Lung (tissue), 12 donors: Measurements from ENCODE around the gene MAST2. TPM values are rescaled to one million over a fixed set of nuclear protein-coding genes. Genes with fewer than 3 reads are reported as not detected.

Source experiments
- ATAC-seq: fragments of 200-7000 bp; cut with Tn5 transposase; one replicate; pipeline ENCODE4 v1.9.1; 2020; ENCODE audit warnings: moderate number of reproducible peaks; ENCODE audit not compliant: insufficient read depth, low FRiP score
- DNase-seq, 3 donors: peaks; one replicate each; pipeline ENCODE4 v3.0.0-alpha.2; 2013 to 2017
- H3K27ac ChIP-seq, 2 donors: one replicate each; pipeline ENCODE4 v1.5.1; 2013; ENCODE audit warnings: mild to moderate bottlenecking in 2 of 2, moderate library complexity in 2 of 2, control low read depth in 1 of 2, inconsistent platforms in 1 of 2, low read depth in 1 of 2, low read length in 1 of 2
- H3K27me3 ChIP-seq, 3 donors: one replicate each; pipeline ENCODE4 v1.5.1; 2013; ENCODE audit warnings: low read length in 2 of 3; ENCODE audit not compliant: control insufficient read depth in 3 of 3, insufficient read depth in 3 of 3
- H3K36me3 ChIP-seq, 4 donors: one replicate each; pipeline ENCODE4 v1.5.1; 2013; ENCODE audit warnings: low read length in 4 of 4, mild to moderate bottlenecking in 1 of 4, moderate library complexity in 1 of 4; ENCODE audit not compliant: control insufficient read depth in 4 of 4, insufficient read depth in 4 of 4
- H3K4me1 ChIP-seq, 5 donors: one replicate each; pipeline ENCODE4 v1.5.1; 2013; ENCODE audit warnings: low read length in 5 of 5, mild to moderate bottlenecking in 2 of 5, moderate library complexity in 1 of 5; ENCODE audit not compliant: control insufficient read depth in 5 of 5, insufficient read depth in 5 of 5
- H3K4me3 ChIP-seq: one replicate; pipeline ENCODE4 v1.5.1; 2013; ENCODE audit warnings: mild to moderate bottlenecking, control low read depth, moderate library complexity
- H3K9ac ChIP-seq, 2 donors: one replicate each; pipeline ENCODE4 v1.5.1; 2013; ENCODE audit warnings: low read length in 2 of 2, control low read depth in 1 of 2; ENCODE audit not compliant: insufficient read depth in 1 of 2
- H3K9me3 ChIP-seq, 4 donors: one replicate each; pipeline ENCODE4 v1.5.1; 2013; ENCODE audit warnings: low read length in 3 of 4, mild to moderate bottlenecking in 1 of 4, moderate library complexity in 1 of 4; ENCODE audit not compliant: control insufficient read depth in 4 of 4, insufficient read depth in 3 of 4
- WGBS, 2 donors: extraction: QIAGEN DNeasy Blood & Tissue Kit; methylation state at CpG; one replicate each; pipeline ENCODE4 v1.1.7; 2013; 5-methylcytosine and 5-hydroxymethylcytosine counted together
- polyA plus RNA-seq, 2 donors: library from polyadenylated mRNA; stranded (reverse); fragments of 200-250 nt; gene quantifications; one replicate each; pipeline ENCODE4 v1.2.1, GENCODE V29; 2013
- total RNA-seq, 2 donors: library from RNA; depleted of rRNA in 1 of 2; stranded (reverse); fragments of >200 nt in 1 of 2; gene quantifications; one replicate each; pipeline ENCODE4 v1.2.1, GENCODE V29; 2014 to 2021
- TF ChIP-seq, protein P1 (sequence below): IDR thresholded peaks from 2 replicates; pipeline ENCODE4 v1.5.1; 2012; ENCODE audit warnings: mild to moderate bottlenecking; ENCODE audit errors: control extremely low read depth, extremely low read depth
- donor health status: control.
- donor health status: control.
- donor health status: Bipolar disorder and iron deficiency.
- donor health status: healthy.
- donor health status: DM: yes; HTN: yes; CAD: no.

MAST2 gene
- total and polyA plus RNA-seq, 4 donors: 10.5 to 28.6 (median 19.1) TPM

DNA sequence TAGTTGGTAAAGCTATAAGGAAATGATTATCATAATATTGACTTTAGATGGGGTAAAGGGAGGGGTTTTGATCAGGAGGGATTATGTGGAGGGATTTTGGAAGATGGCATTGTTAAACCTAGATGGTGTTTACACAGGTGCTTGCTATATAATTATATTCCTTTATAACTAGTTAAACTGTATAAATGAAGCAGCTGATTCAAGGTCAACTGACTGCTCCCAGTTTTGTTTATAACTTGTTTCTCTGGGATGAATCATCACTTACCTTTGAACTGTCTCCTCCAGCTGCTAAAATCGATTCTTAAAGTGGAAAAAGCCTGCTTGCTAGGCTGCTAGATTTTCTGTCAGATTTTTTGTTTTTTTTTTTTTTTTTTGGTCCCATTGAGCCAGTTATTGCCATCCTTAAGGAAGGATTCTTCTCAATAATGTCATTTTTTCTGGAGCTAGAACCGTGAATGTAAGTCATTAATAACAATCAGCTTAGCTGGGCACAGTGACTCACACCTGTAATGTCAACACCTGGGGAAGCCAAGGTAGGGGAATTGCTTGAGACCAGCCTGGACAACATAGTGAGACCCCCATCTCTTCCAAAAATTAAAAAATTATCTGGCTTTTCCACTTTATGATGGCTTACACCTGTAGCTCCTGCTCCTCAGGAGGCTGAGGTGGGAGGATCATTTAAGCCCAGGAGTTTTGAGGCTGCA is 175.8 kb downstream of the MAST2 start:
- no peak overlapping the region for H3K9ac ChIP-seq
- ATAC-seq: no peak
- no peaks in the 10 kb centered on the region for H3K27me3 ChIP-seq
- no peak for DNase-seq
- H3K27ac ChIP-seq: no peak overlapping the region
- H3K4me3 ChIP-seq: no peak overlapping the region
- TF ChIP-seq, protein P1, sequence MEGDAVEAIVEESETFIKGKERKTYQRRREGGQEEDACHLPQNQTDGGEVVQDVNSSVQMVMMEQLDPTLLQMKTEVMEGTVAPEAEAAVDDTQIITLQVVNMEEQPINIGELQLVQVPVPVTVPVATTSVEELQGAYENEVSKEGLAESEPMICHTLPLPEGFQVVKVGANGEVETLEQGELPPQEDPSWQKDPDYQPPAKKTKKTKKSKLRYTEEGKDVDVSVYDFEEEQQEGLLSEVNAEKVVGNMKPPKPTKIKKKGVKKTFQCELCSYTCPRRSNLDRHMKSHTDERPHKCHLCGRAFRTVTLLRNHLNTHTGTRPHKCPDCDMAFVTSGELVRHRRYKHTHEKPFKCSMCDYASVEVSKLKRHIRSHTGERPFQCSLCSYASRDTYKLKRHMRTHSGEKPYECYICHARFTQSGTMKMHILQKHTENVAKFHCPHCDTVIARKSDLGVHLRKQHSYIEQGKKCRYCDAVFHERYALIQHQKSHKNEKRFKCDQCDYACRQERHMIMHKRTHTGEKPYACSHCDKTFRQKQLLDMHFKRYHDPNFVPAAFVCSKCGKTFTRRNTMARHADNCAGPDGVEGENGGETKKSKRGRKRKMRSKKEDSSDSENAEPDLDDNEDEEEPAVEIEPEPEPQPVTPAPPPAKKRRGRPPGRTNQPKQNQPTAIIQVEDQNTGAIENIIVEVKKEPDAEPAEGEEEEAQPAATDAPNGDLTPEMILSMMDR: no peak
- H3K9me3 ChIP-seq: peaks cover 0 to 1% (median 0%) of the 10 kb centered on the region in 4 donors
- 63 to 75% methylated on average over 2 of the region's 2 CpGs for WGBS, 2 donors
- no peaks in the 10 kb centered on the region for H3K4me1 ChIP-seq
- H3K36me3 ChIP-seq: peaks cover 0 to 7% (median under 1%) of the 10 kb centered on the region in 4 donors

DNA sequence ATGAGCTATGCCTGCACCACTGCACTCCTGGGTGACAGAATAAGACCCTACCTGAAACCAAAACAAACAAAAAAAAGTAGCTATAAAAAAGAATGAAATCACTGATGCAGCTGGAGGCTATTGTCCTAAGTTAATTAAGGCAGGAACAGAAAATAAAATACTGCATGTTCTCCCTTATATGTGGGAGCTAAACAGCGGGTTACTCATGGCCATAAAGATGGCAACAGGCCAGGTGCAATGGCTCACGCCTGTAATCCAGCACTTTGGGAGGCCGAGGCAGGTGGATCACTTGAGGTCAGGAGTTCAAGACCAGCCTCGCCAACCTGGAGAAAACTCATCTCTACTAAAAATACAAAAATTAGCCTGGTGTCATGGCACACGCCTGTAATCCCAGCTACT is 176.4 kb downstream of the MAST2 start:
- WGBS, 2 donors: 96% methylated on average over 5 of the region's 5 CpGs
- Histone ChIP-seq H3K4me1 (no peaks in the 10 kb centered on the region), H3K9ac (no peak overlapping the region), H3K27ac (no peak overlapping the region), H3K36me3 (peaks cover 0 to 7% (median under 1%) of the 10 kb centered on the region in 4 donors), H3K4me3 (no peak overlapping the region), H3K27me3 (no peaks in the 10 kb centered on the region), H3K9me3 (peaks cover 0 to 1% (median 0%) of the 10 kb centered on the region in 4 donors)
- no peak for ATAC-seq
- DNase-seq: no peak
- TF ChIP-seq, protein P1: no peak

DNA sequence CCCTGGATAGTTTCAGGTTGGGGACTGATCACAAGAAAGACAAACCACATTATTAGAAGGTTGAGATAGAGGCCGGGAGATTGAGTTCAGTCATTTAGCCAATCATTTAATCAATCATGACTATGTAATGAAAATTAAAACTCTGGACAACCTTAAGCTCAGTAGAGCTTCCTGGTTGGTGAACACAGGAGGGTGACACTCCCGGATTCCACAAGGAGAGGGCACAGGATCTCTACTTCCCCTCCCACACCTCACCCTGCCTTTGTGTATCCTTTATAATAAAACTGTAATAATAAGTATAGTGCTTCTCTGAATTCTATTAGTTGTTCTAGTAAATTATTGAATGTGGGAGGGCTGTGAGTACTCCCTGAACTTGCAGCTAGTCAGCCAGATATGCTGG is 178.9 kb downstream of the MAST2 start:
- Histone ChIP-seq H3K27me3 (no peaks in the 10 kb centered on the region), H3K9me3 (peaks cover 0 to 1% (median 0%) of the 10 kb centered on the region in 4 donors), H3K27ac (no peak overlapping the region), H3K36me3 (peaks cover 0 to 5% (median 0%) of the 10 kb centered on the region in 4 donors), H3K4me1 (no peaks in the 10 kb centered on the region), H3K4me3 (no peak overlapping the region), H3K9ac (no peak overlapping the region)
- DNase-seq: no peak
- TF ChIP-seq, protein P1: no peak
- WGBS, 2 donors: 89 to 96% methylated on average over 2 of the region's 2 CpGs
- ATAC-seq: no peak

DNA sequence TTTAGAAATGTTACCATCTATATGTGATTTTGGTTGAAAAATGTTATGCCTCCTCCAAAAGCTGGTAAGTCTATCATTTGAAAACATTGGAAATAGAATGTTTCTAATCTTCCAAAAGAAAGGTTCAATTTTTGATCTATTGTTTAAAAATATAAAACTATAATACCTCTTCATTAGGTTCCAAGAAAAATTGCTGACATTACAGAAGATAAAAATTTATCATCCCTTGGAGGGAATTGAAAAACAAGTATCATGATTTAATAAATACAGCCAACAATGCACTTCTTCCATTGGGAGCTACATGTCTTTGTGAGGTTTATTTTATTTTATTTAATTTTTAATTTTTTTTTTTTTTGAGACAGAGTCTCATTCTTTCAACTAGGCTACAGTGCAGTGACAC is 180.6 kb downstream of the MAST2 start:
- H3K4me3 ChIP-seq: no peak overlapping the region
- no peaks in the 10 kb centered on the region for H3K27me3 ChIP-seq
- DNase-seq (no peak), ATAC-seq (no peak)
- H3K36me3 ChIP-seq: peaks cover 0 to 5% (median 0%) of the 10 kb centered on the region in 4 donors
- TF ChIP-seq, protein P1: no peak
- no peaks in the 10 kb centered on the region for H3K4me1 ChIP-seq
- peaks cover 0 to 1% (median 0%) of the 10 kb centered on the region in 4 donors for H3K9me3 ChIP-seq
- no peak overlapping the region for H3K9ac ChIP-seq
- no peak overlapping the region for H3K27ac ChIP-seq
